HG03565 (cell line): ENCODE data around the gene THAP7.

Source experiments
- ATAC-seq: cut with Tn5 transposase; IDR thresholded peaks from one replicate; pipeline ENCODE4 v1.9.1; 2021; ENCODE audit warnings: mild to moderate bottlenecking, moderate library complexity; ENCODE audit not compliant: unreplicated experiment

Gene THAP7

DNA sequence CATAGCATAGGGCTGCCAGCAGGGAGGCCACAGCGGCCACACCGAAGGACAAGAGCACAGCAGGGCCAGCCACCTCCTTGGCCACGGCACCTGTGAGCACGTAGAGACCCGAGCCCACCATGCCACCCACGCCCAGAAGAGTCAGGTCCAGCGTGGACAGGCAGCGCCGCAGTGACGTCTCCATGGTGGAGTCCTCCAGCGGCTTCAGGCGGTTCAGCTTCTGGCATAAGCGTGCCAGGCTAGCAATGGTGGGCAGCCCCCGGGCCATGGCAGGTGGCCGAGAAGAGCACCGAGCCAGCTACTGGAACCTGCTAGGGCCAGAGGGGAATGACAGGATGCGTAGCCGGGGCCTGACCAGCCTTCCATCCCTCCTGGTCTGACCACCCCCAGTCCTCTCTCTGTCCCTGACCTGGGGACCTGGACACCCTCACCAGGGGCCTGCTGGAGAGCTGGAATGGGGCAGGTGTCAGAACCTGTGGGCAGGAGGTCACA lies 29.7 kb upstream of the THAP7 start:
- ATAC-seq: no peak

DNA sequence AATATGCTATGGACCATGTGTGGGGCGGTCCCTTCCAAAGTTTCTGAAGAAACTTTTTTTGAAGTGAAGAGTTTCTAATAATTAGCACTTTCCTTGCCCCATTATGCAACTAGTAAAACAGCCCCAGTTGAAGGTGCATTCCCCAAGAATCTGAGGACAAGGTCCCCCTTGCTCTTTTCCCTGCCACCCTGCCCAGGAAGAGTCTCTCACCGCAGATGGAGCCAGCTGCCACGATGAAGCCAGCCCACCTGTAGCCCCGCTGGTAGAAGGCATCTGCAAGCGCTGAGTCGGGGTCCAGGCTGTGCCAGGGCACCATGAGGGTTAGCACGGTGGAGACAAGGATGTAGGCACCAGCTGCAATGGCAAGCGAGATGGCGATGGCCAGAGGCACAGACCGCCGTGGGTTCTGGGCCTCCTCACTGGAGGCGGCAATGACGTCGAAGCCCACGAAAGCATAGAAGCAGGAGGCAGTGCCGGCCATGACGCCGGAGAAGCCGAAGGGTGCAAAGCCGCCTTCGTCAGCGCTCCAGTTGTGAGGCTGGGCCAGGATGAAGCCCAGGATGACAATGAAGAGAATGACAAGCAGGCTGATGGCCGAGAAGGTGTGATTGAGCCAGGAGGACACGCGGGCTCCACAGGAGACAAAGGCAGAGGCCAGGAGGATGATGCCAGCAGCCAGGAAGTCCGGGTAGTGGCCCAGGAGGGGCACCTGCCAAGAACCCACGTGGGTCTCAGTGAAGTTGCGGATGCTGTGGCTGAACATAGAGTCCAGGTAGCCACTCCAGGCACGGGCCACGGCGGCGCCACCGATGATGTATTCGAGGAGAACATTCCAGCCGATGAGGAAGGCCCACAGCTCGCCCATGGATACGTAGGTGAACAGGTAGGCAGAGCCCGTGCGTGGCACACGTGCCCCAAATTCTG lies 29.0 kb upstream of the THAP7 start:
- ATAC-seq: no peak

DNA sequence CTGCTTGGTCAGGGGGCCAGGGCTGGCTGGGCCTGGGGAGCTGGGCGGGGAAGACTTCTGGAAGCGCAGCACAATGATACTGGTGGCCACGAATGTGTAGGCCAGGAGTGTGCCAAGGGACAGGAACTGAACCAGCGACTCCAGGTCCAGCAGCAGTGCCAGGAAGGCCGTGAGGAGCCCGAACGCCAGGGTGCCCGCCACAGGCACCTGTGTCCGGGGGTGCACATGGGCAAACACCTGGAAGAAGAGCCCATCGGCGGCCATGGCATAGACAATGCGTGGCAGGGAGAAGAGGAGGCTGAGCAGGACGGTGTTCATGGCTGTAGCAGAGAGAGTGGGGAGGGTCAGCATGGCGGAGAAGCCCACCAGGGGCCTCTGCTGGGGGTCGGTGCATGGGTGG lies 28.1 kb upstream of the THAP7 start:
- ATAC-seq: no peak

DNA sequence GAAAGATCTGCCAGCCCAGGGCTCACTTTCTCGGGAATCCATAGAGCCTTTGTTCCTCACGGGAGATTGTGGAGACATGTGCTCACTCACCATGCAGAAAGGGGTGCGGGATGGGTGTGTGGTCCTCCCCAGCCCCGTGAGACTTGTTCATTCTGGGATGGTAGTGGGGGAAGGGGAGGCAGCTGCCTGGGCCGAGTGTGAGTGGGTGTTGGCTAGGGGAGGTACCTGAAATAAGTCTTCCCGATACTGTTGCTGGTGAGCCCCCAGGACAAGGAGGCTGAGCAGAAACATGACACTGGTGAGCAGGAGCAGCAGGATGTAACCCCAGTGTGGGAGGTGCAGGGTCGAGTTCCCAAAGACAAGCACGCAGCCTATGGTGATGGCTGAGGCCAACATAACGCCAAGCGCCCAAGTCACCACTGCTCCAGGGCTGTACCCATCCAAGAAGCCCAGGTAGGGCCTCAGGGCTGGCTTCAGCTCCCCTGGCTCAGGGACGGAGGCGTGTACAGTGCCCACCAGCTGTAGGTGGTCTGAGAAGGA lies 27.6 kb upstream of the THAP7 start:
- ATAC-seq: no peak

DNA sequence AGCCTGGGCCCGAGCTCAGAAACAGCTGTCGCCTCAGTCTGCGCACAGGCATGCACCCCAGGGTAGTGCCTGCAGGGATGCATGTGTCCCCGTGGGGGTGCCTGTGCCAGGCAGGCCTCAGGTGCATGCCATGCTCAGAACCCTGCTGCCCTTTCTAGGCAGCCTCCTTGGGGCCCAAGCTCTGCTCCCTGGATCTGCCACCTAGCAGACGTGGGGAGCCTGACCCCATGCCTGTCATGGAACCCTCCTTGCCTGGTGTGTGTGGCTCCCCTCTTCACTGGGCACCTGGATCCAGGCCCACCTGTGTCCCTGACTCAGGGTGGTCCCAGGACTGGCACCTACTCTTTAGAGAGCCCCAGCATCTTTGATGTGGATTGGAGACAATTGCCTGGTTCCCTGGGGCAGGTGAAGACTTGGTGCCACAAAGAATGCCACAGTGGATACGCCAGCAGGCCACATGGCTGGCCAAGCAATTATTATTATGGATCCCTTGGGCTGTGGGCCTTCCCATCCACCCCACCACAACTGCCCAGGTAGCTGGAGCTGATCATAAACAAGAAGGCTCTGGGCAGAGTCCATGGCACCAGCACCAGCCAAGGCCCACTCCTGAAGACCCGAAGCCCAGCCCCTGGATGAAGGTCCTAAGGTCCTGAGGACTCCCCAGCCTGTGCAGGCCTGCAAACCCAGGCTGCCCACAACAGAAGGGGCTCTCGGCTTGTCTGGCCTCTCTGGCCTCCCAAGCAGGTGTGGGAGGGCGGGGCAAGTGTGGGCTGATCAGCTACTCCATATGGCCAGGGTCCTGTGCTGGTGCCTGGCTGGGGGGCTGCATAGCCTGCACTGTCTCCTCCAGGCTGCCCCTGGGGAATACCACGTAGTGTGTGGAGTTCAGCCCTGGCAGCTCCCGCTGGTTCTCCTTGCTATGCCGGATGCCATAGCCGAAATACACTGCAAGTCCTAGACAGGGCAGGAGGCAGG lies 26.6 kb upstream of the THAP7 start:
- no peak for ATAC-seq

DNA sequence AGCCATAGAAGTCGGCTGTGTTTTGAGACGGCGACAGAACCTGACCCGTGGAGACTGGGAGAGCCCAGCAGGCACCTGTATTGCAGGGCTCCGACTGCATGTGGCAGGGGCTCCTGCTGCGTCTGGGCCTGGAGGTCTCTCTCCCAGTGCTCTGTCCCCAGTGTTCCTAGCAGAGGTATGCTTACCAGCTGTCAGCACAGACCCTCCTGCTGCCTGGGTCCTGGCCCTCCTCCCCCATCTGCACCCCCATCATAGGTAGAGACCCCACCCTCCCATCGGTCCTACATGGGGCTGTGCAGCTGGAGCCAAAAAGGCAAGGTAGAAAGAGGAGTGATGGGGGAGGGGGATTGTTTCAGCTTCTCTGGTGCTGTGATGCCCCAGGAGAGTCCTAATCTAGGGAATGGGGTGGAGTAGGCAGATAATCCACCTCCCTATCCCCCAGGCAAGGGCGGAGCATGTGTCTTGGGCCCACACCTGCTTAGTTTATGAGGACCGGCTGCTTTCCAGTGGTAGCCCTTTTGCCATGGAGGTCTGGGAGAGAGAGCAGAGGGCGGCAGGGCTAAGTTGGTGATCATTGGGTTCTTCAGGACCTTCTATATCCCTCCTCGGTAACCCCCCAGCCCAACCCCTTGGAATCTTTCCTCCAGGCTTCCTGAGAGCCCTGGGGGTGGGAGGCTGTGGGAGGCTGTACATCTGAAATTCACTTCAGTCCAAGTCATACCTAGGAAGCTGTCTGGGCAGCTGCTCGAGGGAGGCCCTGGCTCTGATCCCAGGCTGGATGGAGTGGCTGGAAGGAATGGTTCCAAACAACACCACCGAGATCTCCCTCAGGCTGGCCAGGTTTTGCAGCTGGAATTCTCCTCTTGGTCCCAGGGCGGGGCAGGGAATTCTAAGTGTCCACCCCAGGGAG lies 25.1 kb upstream of the THAP7 start:
- ATAC-seq: no peak

DNA sequence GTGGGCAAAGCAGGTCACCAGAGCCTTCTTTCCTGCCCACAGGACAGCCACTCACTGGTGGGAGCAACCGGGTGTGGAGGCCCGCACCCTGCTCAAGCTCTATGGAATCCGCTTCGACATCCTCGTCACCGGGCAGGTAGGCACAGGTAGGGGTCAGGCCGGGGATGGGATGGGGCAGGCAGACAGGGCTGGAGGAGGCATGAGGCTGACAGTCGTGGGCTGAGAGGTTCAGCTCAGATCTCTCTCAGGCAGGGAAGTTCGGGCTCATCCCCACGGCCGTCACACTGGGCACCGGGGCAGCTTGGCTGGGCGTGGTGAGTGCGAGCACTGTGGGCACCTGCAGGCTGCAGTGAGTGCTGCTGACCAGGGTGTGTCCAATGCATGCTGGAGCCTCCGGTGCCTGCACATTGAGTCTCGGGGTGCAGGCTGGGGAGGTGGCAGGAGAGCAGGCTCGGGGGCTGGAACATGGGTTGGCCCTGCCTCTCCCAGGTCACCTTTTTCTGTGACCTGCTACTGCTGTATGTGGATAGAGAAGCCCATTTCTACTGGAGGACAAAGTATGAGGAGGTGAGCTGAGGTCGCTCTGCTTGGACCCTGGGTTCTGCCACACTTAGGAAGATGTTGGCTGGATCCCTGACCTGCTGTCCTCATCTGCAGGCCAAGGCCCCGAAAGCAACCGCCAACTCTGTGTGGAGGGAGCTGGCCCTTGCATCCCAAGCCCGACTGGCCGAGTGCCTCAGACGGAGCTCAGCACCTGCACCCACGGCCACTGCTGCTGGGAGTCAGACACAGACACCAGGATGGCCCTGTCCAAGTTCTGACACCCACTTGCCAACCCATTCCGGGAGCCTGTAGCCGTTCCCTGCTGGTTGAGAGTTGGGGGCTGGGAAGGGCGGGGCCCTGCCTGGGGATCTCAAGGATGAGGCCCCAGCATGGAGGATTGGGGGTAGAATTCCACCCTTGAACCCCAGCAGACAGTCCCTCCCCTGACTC lies 24.1 kb upstream of the THAP7 start:
- no peak for ATAC-seq

DNA sequence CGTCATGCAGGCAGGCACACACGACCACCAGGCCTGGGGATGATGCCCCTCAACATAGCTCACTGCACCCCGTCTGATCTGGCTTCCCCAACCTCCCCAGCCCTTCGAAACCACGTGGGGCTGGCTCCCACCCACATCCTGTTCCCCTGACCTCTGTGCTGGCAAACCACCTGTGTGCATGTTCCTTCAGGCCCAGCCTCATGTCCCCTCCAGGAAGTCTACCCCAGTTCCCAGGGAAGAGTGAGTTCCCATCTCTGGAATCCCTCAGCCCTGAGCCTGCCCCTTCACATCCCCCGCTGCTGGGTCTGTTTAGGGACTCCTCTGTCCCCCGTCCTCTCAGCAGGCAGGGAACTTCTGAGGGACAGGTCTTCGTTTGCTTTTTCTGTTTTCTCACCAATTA lies 23.3 kb upstream of the THAP7 start:
- ATAC-seq: no peak

DNA sequence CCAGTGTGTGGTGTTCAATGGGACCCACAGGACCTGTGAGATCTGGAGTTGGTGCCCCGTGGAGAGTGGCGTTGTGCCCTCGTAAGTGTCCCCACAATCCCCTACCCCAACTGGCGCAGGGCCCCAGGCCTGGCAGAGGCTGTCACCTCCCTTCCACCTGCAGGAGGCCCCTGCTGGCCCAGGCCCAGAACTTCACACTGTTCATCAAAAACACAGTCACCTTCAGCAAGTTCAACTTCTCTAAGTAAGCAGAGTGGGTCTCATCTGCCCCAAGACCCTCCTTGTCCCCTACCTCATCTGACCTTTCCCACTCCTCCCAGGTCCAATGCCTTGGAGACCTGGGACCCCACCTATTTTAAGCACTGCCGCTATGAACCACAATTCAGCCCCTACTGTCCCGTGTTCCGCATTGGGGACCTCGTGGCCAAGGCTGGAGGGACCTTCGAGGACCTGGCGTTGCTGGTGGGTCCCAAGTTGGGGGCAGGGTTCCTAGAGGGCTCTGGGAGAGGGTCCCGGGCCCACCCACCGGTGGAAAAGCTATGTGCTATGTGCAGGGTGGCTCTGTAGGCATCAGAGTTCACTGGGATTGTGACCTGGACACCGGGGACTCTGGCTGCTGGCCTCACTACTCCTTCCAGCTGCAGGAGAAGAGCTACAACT lies 21.2 kb upstream of the THAP7 start:
- ATAC-seq: no peak

DNA sequence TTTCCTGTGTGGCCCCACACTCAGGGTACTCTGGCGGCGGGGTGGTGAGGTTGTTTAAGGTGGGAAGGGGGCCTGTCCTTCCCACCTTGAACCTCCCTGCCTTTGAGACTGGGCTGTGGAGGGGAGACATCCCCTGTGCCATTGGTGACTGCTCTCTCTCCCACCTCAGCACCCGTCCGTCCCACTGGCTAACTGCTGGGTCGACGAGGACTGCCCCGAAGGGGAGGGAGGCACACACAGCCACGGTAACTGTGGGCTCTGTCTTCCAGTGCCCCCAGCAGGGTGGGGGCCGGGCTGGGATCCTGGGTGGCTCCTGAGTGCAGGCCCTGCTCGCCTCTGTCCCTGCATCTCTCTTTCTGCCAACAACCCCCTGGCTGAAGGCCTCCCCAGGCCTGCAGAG lies 20.6 kb upstream of the THAP7 start:
- no peak for ATAC-seq

DNA sequence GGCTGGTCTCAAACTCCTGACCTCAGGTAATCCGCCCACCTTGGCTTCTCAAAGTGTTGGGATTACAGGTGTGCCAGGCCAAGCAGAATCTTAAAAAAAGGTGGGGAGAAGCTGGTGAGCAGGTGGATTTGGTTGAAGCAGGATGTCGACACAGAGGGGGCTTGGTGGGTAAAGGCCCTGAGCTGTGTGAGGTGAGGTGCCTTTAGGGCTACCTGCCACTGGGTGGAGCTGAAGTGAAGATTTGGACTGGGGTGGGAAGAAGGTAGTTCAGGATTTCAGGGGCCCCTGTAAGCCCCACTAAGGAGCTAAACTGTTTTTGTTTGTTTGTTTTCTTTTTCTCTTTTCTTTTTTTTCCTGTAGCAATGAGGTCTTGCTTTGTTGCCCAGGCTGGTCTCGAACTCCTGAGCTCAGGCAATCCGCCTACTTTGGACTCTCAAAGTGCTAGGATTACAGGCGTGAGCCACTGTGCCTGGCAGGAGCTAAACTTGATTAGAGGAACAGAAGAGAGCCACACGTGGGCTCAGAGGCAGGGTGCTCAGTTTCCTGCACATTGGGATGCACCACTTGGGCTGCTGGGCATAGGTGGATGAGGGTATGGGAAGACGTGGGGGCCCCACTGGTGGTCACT lies 19.0 kb upstream of the THAP7 start:
- ATAC-seq: no peak

DNA sequence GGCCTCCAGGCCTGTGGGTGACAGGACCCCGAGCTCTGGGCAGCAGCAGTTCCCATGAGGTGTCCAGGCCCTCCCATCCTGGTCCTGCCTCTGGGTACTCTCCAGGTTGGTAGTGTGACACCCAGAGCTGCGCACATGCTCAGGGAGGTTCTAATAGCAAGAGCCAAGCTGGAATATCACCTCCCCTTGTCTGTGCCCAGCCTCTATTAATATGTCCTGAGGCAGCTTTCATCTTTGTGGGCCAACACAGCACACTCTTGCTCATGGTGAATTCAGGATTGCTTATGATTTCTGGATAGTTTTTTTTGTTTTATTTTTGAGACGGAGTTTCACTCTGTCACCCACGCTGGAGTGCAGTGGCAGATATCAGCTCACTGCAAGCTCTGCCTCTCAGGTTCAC lies 16.4 kb upstream of the THAP7 start:
- ATAC-seq: no peak

DNA sequence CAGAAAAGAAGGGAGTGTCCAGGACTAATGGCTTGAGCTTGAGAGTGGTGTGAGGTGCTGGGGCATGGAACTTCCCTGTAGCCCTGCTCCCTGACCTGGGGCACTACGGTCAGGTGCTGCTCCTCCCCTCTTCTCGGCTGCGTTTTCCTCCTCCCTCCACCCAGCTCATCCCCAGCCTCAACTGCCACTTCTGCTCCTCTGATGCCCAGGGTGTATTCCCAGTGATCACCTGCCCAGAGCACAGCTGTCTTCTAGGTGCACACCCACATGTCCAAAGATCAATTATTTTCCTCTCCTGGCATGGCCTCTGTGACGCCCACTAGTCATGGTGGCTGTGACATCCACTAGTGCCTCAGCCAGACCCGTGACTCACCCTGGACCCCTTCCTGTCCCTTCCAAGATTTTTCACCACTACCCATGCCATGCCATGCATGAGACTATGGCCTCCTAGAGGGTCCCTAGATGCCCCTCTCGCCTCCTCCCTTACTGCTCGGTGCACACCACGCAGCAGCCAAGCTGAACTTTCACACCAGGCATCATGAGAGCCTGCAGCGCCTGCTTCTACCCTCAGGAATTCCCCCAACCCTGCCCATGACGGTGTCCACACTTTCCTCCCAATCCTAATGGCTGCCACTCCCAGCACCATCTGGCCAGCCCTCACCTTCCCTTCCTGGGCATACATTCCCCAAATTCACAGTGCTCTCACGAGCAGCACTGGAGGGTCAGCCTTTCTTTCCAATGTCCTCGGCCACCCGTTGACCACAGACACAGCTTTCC lies 14.9 kb upstream of the THAP7 start:
- no peak for ATAC-seq

DNA sequence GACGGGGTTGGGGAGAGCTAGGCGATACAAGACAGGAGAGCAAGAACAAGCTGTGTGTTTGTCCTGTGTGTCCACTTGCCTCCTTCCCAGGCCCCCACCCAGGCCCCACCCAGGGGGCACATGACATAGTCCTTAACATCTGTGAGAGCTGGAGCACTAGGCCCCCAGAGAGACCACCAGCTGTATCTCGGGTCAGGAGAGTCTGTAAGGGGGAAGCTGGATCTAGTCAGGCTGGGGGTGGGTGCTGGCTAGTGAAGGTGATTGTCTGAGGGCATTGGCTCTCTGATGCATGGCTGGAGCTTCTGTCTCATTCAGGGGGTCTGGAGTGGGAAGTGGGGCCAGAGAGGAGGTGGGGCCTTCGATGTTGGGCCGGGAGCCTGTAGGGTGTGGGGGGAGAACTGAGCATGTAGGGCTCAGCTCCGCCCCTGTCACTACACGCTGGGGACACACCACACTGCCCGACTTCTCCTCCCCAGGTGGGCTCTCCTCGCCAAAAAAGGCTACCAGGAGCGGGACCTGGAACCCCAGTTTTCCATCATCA lies 13.6 kb upstream of the THAP7 start:
- no peak for ATAC-seq

DNA sequence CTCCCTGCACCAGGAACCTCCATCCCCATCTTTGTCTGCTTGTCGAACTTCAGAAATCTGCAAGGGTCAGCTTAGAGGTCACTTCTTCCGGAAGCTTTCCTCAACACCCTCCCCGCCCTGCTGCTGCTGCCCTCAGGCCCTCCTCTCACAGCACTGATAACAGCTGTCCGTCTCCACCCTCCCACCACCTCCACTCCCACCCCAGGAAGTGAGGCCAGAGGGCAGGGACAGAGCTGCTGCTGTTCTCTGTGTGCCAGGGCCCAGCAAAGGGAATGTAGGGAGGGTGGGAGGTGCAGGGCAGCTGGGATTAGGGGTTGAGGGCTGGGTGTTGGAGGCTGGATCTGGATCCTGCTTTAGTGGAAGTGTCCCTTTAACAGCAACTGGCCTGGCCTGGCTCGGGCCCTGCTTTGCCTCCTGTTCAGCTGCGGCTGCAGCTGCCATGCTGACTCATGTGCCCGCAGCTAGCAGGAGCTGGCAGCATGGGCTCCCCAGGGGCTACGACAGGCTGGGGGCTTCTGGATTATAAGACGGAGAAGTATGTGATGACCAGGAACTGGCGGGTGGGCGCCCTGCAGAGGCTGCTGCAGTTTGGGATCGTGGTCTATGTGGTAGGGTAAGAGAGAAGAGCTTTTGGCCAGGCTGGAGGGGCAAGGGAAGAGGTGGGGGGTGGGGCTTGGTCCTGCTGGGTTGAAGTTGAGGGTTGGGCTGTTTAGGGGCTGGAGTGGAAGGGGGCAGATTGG lies 13.0 kb upstream of the THAP7 start, which contains the start of gene P2RX6:
Gene P2RX6, plus strand, starts transcription at position 440 of the 740 bp plus-strand sequence. Its CDS starts 10 bp downstream, at position 450.
- no peak for ATAC-seq

DNA sequence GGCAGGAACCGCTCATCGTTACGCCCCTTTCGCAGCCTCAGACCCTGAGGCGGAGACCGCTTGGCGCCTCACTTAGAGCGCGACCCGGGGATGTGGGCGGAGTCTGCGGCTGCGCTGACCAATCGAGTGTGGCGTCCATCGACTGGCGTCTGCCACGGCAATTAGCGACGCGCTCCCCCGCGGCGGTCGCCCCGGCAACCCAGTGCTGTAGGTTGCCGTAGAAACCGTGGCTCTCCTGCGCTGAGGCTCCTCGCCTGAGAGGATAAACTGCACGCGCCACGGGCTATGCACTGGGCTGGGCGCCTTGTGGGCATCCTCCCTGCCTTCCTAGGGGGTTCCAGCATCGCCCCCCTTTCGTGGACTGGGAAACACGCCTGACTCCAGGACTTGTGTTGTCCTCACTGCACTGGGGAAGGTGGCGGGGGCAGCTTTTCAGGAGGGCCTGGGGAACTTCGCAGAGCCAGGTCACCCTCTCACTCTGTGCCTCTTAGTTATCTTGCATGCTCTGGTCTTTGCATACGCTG lies 12.3 kb upstream of the THAP7 start:
- peak; percentile 75 for ATAC-seq
